ENCODE results near the gene MARCHF4. TPM values are rescaled to one million over a fixed set of nuclear protein-coding genes. Genes with fewer than 3 reads are reported as not detected.

Gene MARCHF4
- total and polyA plus RNA-seq, 9 of the 15 experiments (the other 6 are each of a cell fraction or from before 2014, with no cell fraction given) = 0.05 TPM; not detected in 8

GRCh38 chr2:216412022-216412999 is 40.0 kb upstream of the MARCHF4 start, which contains the start of gene SMARCAL1 (continued):
- no peak for TF ChIP-seq ZHX1 (conservative IDR thresholded peaks at IDR 0.05; ENCODE audit: low read length)
- no peak for TF ChIP-seq MEIS2 (IDR thresholded peaks at IDR 0.05; ENCODE audit: partially characterized antibody)
- no peak for TF ChIP-seq RBM39 (optimal IDR thresholded peaks at IDR 0.05; ENCODE audit: low read depth, low read length)
- TF ChIP-seq ZBTB40 (IDR thresholded peaks at IDR 0.05) = no peak
- TF ChIP-seq ZBTB40 (CRISPR knock-in tag; IDR thresholded peaks at IDR 0.05) = no peak
- TF ChIP-seq GABPB1 (CRISPR knock-in tag; IDR thresholded peaks at IDR 0.05) = peak; percentile 81
- TF ChIP-seq TCF7L2 (IDR thresholded peaks at IDR 0.05; ENCODE audit: low read depth, low read length) = peak; percentile 85
- TF ChIP-seq NCOA4 (IDR thresholded peaks at IDR 0.05; ENCODE audit: partially characterized antibody) = no peak
- TF ChIP-seq NFIX (CRISPR knock-in tag; IDR thresholded peaks at IDR 0.05; ENCODE audit: low read depth) = no peak
- no peak for TF ChIP-seq ZMIZ1 (IDR thresholded peaks at IDR 0.05; ENCODE audit: low read depth in 2 of 2, low read length in 2 of 2)

Measured in K562 (cell line).